HEK293 (cell line): ENCODE data around the gene PM20D1.

ENCODE experiments used
- BCL11A ChIP-seq: fragments of 450-650 bp; formaldehyde crosslinking; IDR thresholded peaks from 2 replicates; pipeline ENCODE4 v1.5.1; 2016; ENCODE audit warnings: low read depth, missing biosample characterization, missing genetic modification characterization
- GFI1B ChIP-seq: fragments of 450-650 bp; formaldehyde crosslinking; IDR thresholded peaks from 2 replicates; pipeline ENCODE4 v1.5.1; 2016; ENCODE audit warnings: missing biosample characterization, missing genetic modification characterization
- HOXA7 ChIP-seq: sonication (generic); formaldehyde crosslinking; IDR thresholded peaks from 2 replicates; pipeline ENCODE4 v1.8.1; 2022; ENCODE audit warnings: missing genetic modification reagents, borderline replicate concordance
- KLF1 ChIP-seq: fragments of 450-650 bp; formaldehyde crosslinking; IDR thresholded peaks from 2 replicates; pipeline ENCODE4 v1.5.1; 2016; ENCODE audit warnings: missing biosample characterization, missing genetic modification characterization
- MZF1 ChIP-seq: fragments of 450-650 bp; formaldehyde crosslinking; IDR thresholded peaks from 2 replicates; pipeline ENCODE4 v1.5.1; 2017; ENCODE audit warnings: missing biosample characterization, missing genetic modification characterization, borderline replicate concordance
- SCRT1 ChIP-seq: fragments of 450-650 bp; formaldehyde crosslinking; IDR thresholded peaks from 2 replicates; pipeline ENCODE4 v1.5.1; 2016; ENCODE audit warnings: missing biosample characterization, missing genetic modification characterization, borderline replicate concordance
- SCRT2 ChIP-seq: fragments of 450-650 bp; formaldehyde crosslinking; IDR thresholded peaks from 2 replicates; pipeline ENCODE4 v1.5.1; 2016; ENCODE audit warnings: missing biosample characterization, missing genetic modification characterization
- SP3 ChIP-seq: fragments of 450-650 bp; formaldehyde crosslinking; IDR thresholded peaks from 2 replicates; pipeline ENCODE4 v1.5.1; 2016; ENCODE audit warnings: missing biosample characterization, missing genetic modification characterization
- WT1 ChIP-seq: fragments of 450-650 bp; formaldehyde crosslinking; IDR thresholded peaks from 2 replicates; pipeline ENCODE4 v1.5.1; 2016; ENCODE audit warnings: missing biosample characterization, missing genetic modification characterization
- ZBTB20 ChIP-seq: fragments of 450-650 bp; formaldehyde crosslinking; IDR thresholded peaks from 2 replicates; pipeline ENCODE4 v1.5.1; 2016; ENCODE audit warnings: missing biosample characterization, missing genetic modification characterization
- ZBTB48 ChIP-seq: fragments of 450-650 bp; formaldehyde crosslinking; IDR thresholded peaks from 2 replicates; pipeline ENCODE4 v1.5.1; 2016; ENCODE audit warnings: missing biosample characterization, missing genetic modification characterization
- ZIC2 ChIP-seq: fragments of 450-650 bp; formaldehyde crosslinking; IDR thresholded peaks from 2 replicates; pipeline ENCODE4 v1.5.1; 2016; ENCODE audit warnings: missing biosample characterization, missing genetic modification characterization
- ZNF146 ChIP-seq: fragments of 450-650 bp; formaldehyde crosslinking; IDR thresholded peaks from 2 replicates; pipeline ENCODE4 v1.5.1; 2016; ENCODE audit warnings: missing biosample characterization, missing genetic modification characterization
- ZNF266 ChIP-seq: fragments of 450-650 bp; formaldehyde crosslinking; IDR thresholded peaks from 2 replicates; pipeline ENCODE4 v1.5.1; 2016; ENCODE audit warnings: missing biosample characterization, missing genetic modification characterization, low read depth
- ZNF394 ChIP-seq: fragments of 450-650 bp; formaldehyde crosslinking; IDR thresholded peaks from 2 replicates; pipeline ENCODE4 v1.5.1; 2016; ENCODE audit warnings: missing biosample characterization, missing genetic modification characterization, mild to moderate bottlenecking, moderate library complexity, borderline replicate concordance
- ZNF521 ChIP-seq: fragments of 450-650 bp; formaldehyde crosslinking; IDR thresholded peaks from 2 replicates; pipeline ENCODE4 v1.5.1; 2017; ENCODE audit warnings: missing biosample characterization, mild to moderate bottlenecking, missing genetic modification characterization
- ZNF549 ChIP-seq: fragments of 450-650 bp; IDR thresholded peaks from 2 replicates; pipeline ENCODE4 v1.5.1; 2018; ENCODE audit warnings: missing biosample characterization, missing genetic modification characterization, mild to moderate bottlenecking, inconsistent platforms, moderate library complexity
- ZNF654 ChIP-seq: fragments of 450-650 bp; formaldehyde crosslinking; IDR thresholded peaks from 2 replicates; pipeline ENCODE4 v1.5.1; 2016; ENCODE audit warnings: low read depth, missing biosample characterization, missing genetic modification characterization
- ZNF677 ChIP-seq: fragments of 450-650 bp; IDR thresholded peaks from 2 replicates; pipeline ENCODE4 v1.5.0; 2018; ENCODE audit warnings: missing biosample characterization, mild to moderate bottlenecking, missing genetic modification characterization, moderate library complexity
- ZNF843 ChIP-seq: fragments of 450-650 bp; formaldehyde crosslinking; IDR thresholded peaks from 2 replicates; pipeline ENCODE4 v1.5.1; 2016; ENCODE audit warnings: missing biosample characterization, missing genetic modification characterization
- TF ChIP-seq, protein P1 (sequence below): fragments of 450-650 bp; formaldehyde crosslinking; IDR thresholded peaks from 2 replicates; pipeline ENCODE4 v1.5.1; 2016; ENCODE audit warnings: missing biosample characterization, missing genetic modification characterization, borderline replicate concordance
- TF ChIP-seq, protein P2 (sequence below): fragments of 450-650 bp; formaldehyde crosslinking; IDR thresholded peaks from 2 replicates; pipeline ENCODE4 v1.5.1; 2016; ENCODE audit warnings: missing biosample characterization, missing genetic modification characterization
- TF ChIP-seq, protein P3 (sequence below): sonication (generic); formaldehyde crosslinking; IDR thresholded peaks from 2 replicates; pipeline ENCODE4 v1.8.1; 2022; ENCODE audit warnings: mild to moderate bottlenecking, moderate library complexity, missing genetic modification reagents
- TF ChIP-seq, protein P4 (sequence below): fragments of 450-650 bp; formaldehyde crosslinking; IDR thresholded peaks from 2 replicates; pipeline ENCODE4 v1.5.1; 2016; ENCODE audit warnings: missing biosample characterization, missing genetic modification characterization
- TF ChIP-seq, protein P5 (sequence below): fragments of 450-650 bp; formaldehyde crosslinking; IDR thresholded peaks from 2 replicates; pipeline ENCODE4 v1.5.1; 2017; ENCODE audit warnings: missing biosample characterization, missing genetic modification characterization
- TF ChIP-seq, protein P6 (sequence below): fragments of 450-650 bp; formaldehyde crosslinking; IDR thresholded peaks from 2 replicates; pipeline ENCODE4 v1.5.1; 2017; ENCODE audit warnings: missing biosample characterization, missing genetic modification characterization
- TF ChIP-seq, protein P7 (sequence below): fragments of 450-650 bp; formaldehyde crosslinking; optimal IDR thresholded peaks from 2 replicates; pipeline ENCODE3; 2016; ENCODE audit warnings: missing biosample characterization, mild to moderate bottlenecking, missing genetic modification characterization

Gene PM20D1

DNA sequence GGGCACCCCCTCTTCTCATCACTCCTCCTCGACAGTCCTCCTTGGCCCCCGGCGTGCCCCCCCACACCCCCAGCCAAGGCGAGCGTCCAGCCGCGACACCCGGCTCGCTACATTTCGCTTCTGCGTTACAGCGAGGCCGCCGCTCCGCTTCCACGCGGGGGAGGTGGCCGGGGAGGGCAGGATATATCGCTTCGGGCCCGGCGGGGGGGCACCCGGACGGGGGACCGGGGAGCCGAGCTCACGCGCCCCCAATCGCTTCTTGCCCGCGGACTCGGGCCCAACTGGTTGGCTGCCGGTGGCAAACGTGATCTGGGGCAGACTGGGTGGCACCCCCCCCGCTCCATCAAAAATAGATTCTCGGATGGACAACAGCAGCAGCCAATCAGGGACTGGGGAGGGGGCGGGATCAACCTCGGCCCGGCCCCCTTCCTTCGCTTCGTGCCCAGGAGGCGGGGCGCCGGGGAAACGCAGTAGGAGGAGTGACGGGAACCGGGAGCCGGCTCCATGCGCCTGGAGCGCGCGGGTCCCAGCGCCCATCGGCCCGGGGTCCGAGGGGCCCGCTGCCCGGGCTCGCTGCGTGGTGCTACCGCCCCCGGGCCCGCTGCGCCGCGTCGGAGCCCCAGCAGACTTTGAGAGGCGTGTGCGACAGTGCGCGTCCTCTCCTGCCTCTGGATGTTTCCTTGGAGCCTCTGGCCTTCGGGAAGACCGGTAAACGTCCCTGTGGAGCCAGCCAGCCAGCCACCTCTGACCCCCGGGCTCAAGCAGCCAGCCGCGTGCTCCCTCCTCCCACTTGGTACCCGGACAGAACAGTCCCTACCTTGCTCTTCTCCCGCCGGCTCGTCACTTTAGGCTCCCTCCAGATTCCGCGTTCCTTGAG, 36.8 kb downstream of the PM20D1 start, which contains the start of gene SLC41A1 (continued):
- no peak for TF ChIP-seq HOXA7 (CRISPR knock-in tag)
- no peak for TF ChIP-seq GFI1B (tag by site-specific recombination)
- TF ChIP-seq, protein P1, sequence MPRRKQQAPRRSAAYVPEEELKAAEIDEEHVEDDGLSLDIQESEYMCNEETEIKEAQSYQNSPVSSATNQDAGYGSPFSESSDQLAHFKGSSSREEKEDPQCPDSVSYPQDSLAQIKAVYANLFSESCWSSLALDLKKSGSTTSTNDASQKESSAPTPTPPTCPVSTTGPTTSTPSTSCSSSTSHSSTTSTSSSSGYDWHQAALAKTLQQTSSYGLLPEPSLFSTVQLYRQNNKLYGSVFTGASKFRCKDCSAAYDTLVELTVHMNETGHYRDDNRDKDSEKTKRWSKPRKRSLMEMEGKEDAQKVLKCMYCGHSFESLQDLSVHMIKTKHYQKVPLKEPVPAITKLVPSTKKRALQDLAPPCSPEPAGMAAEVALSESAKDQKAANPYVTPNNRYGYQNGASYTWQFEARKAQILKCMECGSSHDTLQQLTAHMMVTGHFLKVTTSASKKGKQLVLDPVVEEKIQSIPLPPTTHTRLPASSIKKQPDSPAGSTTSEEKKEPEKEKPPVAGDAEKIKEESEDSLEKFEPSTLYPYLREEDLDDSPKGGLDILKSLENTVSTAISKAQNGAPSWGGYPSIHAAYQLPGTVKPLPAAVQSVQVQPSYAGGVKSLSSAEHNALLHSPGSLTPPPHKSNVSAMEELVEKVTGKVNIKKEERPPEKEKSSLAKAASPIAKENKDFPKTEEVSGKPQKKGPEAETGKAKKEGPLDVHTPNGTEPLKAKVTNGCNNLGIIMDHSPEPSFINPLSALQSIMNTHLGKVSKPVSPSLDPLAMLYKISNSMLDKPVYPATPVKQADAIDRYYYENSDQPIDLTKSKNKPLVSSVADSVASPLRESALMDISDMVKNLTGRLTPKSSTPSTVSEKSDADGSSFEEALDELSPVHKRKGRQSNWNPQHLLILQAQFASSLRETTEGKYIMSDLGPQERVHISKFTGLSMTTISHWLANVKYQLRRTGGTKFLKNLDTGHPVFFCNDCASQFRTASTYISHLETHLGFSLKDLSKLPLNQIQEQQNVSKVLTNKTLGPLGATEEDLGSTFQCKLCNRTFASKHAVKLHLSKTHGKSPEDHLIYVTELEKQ = peak; percentile 28; the same call in 1 of the 2 replicates
- peak; percentile 19; the same call in 1 of the 2 replicates for TF ChIP-seq ZBTB20 (tag by site-specific recombination)
- TF ChIP-seq ZNF521 (tag by site-specific recombination) = no peak
- TF ChIP-seq MZF1 = no peak
- TF ChIP-seq, protein P2, sequence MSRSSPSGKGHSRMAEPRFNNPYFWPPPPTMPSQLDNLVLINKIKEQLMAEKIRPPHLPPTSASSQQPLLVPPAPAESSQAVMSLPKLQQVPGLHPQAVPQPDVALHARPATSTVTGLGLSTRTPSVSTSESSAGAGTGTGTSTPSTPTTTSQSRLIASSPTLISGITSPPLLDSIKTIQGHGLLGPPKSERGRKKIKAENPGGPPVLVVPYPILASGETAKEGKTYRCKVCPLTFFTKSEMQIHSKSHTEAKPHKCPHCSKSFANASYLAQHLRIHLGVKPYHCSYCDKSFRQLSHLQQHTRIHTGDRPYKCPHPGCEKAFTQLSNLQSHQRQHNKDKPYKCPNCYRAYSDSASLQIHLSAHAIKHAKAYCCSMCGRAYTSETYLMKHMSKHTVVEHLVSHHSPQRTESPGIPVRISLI (tag by site-specific recombination) = no peak
- TF ChIP-seq BCL11A (tag by site-specific recombination) = 0 out of 2 replicates have a peak, but pooled peaks have one; percentile 47
- TF ChIP-seq, protein P3, sequence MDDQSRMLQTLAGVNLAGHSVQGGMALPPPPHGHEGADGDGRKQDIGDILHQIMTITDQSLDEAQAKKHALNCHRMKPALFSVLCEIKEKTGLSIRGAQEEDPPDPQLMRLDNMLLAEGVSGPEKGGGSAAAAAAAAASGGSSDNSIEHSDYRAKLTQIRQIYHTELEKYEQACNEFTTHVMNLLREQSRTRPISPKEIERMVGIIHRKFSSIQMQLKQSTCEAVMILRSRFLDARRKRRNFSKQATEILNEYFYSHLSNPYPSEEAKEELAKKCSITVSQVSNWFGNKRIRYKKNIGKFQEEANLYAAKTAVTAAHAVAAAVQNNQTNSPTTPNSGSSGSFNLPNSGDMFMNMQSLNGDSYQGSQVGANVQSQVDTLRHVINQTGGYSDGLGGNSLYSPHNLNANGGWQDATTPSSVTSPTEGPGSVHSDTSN = peak; percentile 77; the same call in 1 of the 2 replicates
- no peak for TF ChIP-seq ZNF549 (tag by site-specific recombination)
- TF ChIP-seq, protein P4, sequence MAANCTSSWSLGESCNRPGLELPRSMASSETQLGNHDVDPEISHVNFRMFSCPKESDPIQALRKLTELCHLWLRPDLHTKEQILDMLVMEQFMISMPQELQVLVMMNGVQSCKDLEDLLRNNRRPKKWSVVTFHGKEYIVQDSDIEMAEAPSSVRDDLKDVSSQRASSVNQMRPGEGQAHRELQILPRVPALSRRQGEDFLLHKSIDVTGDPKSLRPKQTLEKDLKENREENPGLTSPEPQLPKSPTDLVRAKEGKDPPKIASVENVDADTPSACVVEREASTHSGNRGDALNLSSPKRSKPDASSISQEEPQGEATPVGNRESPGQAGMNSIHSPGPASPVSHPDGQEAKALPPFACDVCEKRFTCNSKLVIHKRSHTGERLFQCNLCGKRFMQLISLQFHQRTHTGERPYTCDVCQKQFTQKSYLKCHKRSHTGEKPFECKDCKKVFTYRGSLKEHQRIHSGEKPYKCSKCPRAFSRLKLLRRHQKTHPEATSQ (tag by site-specific recombination) = 0 out of 2 replicates have a peak, but pooled peaks have one; percentile 21
- TF ChIP-seq WT1 (tag by site-specific recombination) = peak; percentile 22; the same call in 1 of the 2 replicates
- TF ChIP-seq SP3 = peak; percentile 82
- TF ChIP-seq SCRT2 (tag by site-specific recombination) = peak; percentile 43; the same call in 1 of the 2 replicates
- no peak for TF ChIP-seq ZNF146 (tag by site-specific recombination)
- no peak for TF ChIP-seq ZNF266
- peak; percentile 38; the same call in 1 of the 2 replicates for TF ChIP-seq KLF1 (tag by site-specific recombination)
- TF ChIP-seq ZNF654 (tag by site-specific recombination) = no peak
- no peak for TF ChIP-seq SCRT1
- TF ChIP-seq, protein P5, sequence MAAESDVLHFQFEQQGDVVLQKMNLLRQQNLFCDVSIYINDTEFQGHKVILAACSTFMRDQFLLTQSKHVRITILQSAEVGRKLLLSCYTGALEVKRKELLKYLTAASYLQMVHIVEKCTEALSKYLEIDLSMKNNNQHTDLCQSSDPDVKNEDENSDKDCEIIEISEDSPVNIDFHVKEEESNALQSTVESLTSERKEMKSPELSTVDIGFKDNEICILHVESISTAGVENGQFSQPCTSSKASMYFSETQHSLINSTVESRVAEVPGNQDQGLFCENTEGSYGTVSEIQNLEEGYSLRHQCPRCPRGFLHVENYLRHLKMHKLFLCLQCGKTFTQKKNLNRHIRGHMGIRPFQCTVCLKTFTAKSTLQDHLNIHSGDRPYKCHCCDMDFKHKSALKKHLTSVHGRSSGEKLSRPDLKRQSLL = peak; percentile 99
- TF ChIP-seq ZIC2 = peak; percentile 45; the same call in 1 of the 2 replicates
- TF ChIP-seq ZBTB48 = peak; percentile 46
- TF ChIP-seq, protein P6, sequence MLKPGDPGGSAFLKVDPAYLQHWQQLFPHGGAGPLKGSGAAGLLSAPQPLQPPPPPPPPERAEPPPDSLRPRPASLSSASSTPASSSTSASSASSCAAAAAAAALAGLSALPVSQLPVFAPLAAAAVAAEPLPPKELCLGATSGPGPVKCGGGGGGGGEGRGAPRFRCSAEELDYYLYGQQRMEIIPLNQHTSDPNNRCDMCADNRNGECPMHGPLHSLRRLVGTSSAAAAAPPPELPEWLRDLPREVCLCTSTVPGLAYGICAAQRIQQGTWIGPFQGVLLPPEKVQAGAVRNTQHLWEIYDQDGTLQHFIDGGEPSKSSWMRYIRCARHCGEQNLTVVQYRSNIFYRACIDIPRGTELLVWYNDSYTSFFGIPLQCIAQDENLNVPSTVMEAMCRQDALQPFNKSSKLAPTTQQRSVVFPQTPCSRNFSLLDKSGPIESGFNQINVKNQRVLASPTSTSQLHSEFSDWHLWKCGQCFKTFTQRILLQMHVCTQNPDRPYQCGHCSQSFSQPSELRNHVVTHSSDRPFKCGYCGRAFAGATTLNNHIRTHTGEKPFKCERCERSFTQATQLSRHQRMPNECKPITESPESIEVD (tag by site-specific recombination) = no peak
- 0 out of 2 replicates have a peak, but pooled peaks have one; percentile 19 for TF ChIP-seq ZNF394 (tag by site-specific recombination)
- TF ChIP-seq, protein P7, sequence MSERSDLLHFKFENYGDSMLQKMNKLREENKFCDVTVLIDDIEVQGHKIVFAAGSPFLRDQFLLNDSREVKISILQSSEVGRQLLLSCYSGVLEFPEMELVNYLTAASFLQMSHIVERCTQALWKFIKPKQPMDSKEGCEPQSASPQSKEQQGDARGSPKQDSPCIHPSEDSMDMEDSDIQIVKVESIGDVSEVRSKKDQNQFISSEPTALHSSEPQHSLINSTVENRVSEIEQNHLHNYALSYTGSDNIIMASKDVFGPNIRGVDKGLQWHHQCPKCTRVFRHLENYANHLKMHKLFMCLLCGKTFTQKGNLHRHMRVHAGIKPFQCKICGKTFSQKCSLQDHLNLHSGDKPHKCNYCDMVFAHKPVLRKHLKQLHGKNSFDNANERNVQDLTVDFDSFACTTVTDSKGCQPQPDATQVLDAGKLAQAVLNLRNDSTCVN (tag by site-specific recombination) = peak; percentile 66
- TF ChIP-seq ZNF677 = 0 out of 2 replicates have a peak, but pooled peaks have one; percentile 44
- TF ChIP-seq ZNF843 (tag by site-specific recombination) = no peak
